ENCODE measurements around the gene KRTAP16-1. TPM values are rescaled to one million over a fixed set of nuclear protein-coding genes. Genes with fewer than 3 reads are reported as not detected.

Gene KRTAP16-1
- total RNA-seq, 1 experiment from 2014 or later, result not detected

DNA sequence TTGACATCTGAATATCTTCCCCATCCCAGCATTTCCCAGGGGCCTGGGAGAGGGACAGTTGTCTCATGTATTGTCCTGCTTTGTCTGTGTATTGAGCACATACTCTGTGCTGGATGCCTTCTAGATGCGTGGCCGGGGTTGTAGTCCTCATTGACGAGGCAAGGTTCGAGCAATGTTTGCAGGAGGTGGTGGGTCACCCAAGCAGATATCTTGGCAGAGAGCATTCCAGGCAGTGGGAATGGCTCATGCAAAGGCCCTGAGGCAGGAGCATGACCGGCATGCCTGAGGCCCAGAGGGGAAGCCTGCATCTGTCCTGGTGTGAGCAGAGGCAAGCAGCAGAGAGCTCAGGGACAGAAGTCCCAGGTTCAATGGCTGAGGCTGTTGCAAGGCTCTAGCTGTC lies 24.0 kb upstream of the KRTAP16-1 start:
- Histone ChIP-seq H3K27ac (ENCODE audit: low read depth, low read length, poor library complexity, severe bottlenecking) (no peak overlapping the region), H3K9me3 (ENCODE audit: low read depth, low read length, poor library complexity, severe bottlenecking) (no peaks in the 10 kb centered on the region), H3K36me3 (ENCODE audit: insufficient read depth, low read length, poor library complexity, severe bottlenecking) (no peaks in the 10 kb centered on the region), H3K4me1 (ENCODE audit: insufficient read depth, low read length, poor library complexity, severe bottlenecking) (no peaks in the 10 kb centered on the region), H3K27me3 (replicated peaks; ENCODE audit: insufficient read depth, low read depth, low read length, poor library complexity) (no peaks in the 10 kb centered on the region), H3K4me3 (ENCODE audit: low read depth, low read length, poor library complexity, severe bottlenecking) (no peak overlapping the region)
- no TSS peak for BruUV-seq (replicated peaks)
- no peak for TF ChIP-seq EZH2 (IDR thresholded peaks at IDR 0.05; ENCODE audit: borderline replicate concordance, low read depth, low read length, poor library complexity, severe bottlenecking)
- TF ChIP-seq, protein P1, sequence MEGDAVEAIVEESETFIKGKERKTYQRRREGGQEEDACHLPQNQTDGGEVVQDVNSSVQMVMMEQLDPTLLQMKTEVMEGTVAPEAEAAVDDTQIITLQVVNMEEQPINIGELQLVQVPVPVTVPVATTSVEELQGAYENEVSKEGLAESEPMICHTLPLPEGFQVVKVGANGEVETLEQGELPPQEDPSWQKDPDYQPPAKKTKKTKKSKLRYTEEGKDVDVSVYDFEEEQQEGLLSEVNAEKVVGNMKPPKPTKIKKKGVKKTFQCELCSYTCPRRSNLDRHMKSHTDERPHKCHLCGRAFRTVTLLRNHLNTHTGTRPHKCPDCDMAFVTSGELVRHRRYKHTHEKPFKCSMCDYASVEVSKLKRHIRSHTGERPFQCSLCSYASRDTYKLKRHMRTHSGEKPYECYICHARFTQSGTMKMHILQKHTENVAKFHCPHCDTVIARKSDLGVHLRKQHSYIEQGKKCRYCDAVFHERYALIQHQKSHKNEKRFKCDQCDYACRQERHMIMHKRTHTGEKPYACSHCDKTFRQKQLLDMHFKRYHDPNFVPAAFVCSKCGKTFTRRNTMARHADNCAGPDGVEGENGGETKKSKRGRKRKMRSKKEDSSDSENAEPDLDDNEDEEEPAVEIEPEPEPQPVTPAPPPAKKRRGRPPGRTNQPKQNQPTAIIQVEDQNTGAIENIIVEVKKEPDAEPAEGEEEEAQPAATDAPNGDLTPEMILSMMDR (conservative IDR thresholded peaks at IDR 0.05; ENCODE audit: low read depth, low read length), result no peak
- intact Hi-C loops (cut with micrococcal nuclease; ENCODE audit: unreplicated experiment), result no loop called here
- DNase-seq (ENCODE audit: low spot score), result no peak
- CTCF ChIA-PET, result no interaction called here
- POLR2A ChIA-PET (ENCODE audit: low non-redundant PET), result no interaction called here

DNA sequence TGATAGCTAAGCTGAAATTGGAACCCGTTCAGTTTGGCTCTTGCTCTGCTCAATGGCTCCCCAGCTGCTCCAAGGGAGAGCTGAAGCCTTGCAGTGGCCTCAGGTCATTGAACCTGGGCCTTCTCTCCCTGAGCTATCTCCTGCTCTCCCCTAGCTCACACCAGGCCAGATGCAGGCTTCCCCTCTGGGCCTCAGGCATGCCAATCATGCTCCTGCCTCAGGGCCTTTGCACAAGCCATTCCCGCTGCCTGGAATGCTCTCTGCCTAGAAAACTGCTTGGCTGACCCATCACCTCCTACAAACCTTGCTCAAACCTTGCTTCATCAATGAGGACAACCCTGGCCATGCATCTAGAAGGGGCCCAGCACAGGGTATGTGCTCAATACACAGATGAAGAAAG lies 23.1 kb upstream of the KRTAP16-1 start:
- no TSS peak for BruUV-seq (replicated peaks)
- Histone ChIP-seq H3K27me3 (replicated peaks; ENCODE audit: insufficient read depth, low read depth, low read length, poor library complexity) (no peaks in the 10 kb centered on the region), H3K4me3 (ENCODE audit: low read depth, low read length, poor library complexity, severe bottlenecking) (no peak overlapping the region), H3K4me1 (ENCODE audit: insufficient read depth, low read length, poor library complexity, severe bottlenecking) (no peaks in the 10 kb centered on the region), H3K36me3 (ENCODE audit: insufficient read depth, low read length, poor library complexity, severe bottlenecking) (no peaks in the 10 kb centered on the region), H3K9me3 (ENCODE audit: low read depth, low read length, poor library complexity, severe bottlenecking) (no peaks in the 10 kb centered on the region), H3K27ac (ENCODE audit: low read depth, low read length, poor library complexity, severe bottlenecking) (no peak overlapping the region)
- ChIA-PET CTCF (no interaction called here), POLR2A (ENCODE audit: low non-redundant PET) (no interaction called here)
- TF ChIP-seq, protein P1 (conservative IDR thresholded peaks at IDR 0.05; ENCODE audit: low read depth, low read length), result no peak
- TF ChIP-seq EZH2 (IDR thresholded peaks at IDR 0.05; ENCODE audit: borderline replicate concordance, low read depth, low read length, poor library complexity, severe bottlenecking), result no peak
- intact Hi-C loops (cut with micrococcal nuclease; ENCODE audit: unreplicated experiment), result no loop called here
- no peak for DNase-seq (ENCODE audit: low spot score)

DNA sequence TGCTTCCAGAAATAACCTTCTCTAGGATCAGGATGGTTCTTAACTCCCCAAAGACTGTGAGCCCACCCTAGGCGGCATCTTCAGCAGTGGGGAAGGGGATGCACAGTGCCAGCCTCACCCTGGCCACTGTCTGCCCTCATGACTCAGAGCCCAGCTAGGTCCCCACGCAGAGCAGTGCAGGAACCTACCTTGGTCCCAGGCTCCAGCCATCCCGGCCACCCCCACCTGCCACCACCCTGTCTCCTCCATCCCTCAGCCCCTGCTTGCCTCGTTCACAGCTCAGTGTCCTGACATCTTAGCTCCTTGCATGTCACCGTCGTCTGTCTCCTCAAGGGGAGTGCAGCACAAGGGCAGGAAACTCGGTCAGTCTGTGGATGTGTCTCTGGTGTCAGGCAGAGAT lies 22.5 kb upstream of the KRTAP16-1 start:
- ChIA-PET CTCF (no interaction called here), POLR2A (ENCODE audit: low non-redundant PET) (no interaction called here)
- DNase-seq (ENCODE audit: low spot score), result no peak
- Histone ChIP-seq H3K27me3 (replicated peaks; ENCODE audit: insufficient read depth, low read depth, low read length, poor library complexity) (no peaks in the 10 kb centered on the region), H3K9me3 (ENCODE audit: low read depth, low read length, poor library complexity, severe bottlenecking) (no peaks in the 10 kb centered on the region), H3K36me3 (ENCODE audit: insufficient read depth, low read length, poor library complexity, severe bottlenecking) (no peaks in the 10 kb centered on the region), H3K4me3 (ENCODE audit: low read depth, low read length, poor library complexity, severe bottlenecking) (no peak overlapping the region), H3K27ac (ENCODE audit: low read depth, low read length, poor library complexity, severe bottlenecking) (no peak overlapping the region), H3K4me1 (ENCODE audit: insufficient read depth, low read length, poor library complexity, severe bottlenecking) (no peaks in the 10 kb centered on the region)
- BruUV-seq (replicated peaks), result no TSS peak
- intact Hi-C loops (cut with micrococcal nuclease; ENCODE audit: unreplicated experiment), result no loop called here
- no peak for TF ChIP-seq EZH2 (IDR thresholded peaks at IDR 0.05; ENCODE audit: borderline replicate concordance, low read depth, low read length, poor library complexity, severe bottlenecking)
- TF ChIP-seq, protein P1 (conservative IDR thresholded peaks at IDR 0.05; ENCODE audit: low read depth, low read length), result no peak
